GM23338 (cell line): ENCODE measurements around the gene AASDH. TPM values are rescaled to one million over a fixed set of nuclear protein-coding genes. Genes with fewer than 3 reads are reported as not detected.
A peak's percentile ranks its signal among the peaks of the same experiment; 100 is the strongest.

Experiments used
- ATAC-seq: fragments of 200-7000 bp; cut with Tn5 transposase; 3 replicates; pipeline ENCODE4 v1.9.1; 2020
- DNase-seq: peaks from one replicate; pipeline ENCODE4 v3.0.0-alpha.2; 2015; ENCODE audit warnings: low spot score
- H2AFZ ChIP-seq: fragments of 200-600 bp; sonication (generic); 2 replicates; pipeline ENCODE4 v1.8.0; 2016; ENCODE audit warnings: antibody characterized with exemption, mild to moderate bottlenecking, moderate library complexity
- H3F3A ChIP-seq: fragments of 200-600 bp; sonication (generic); replicated peaks from 2 replicates; pipeline ENCODE4 v1.8.0; 2017; ENCODE audit warnings: antibody characterized with exemption, mixed run types, low read depth
- H3K27ac ChIP-seq: fragments of 200-600 bp; sonication (generic); 2 replicates; pipeline ENCODE4 v1.6.1; 2016; ENCODE audit warnings: low read depth
- H3K27me3 ChIP-seq: fragments of 200-600 bp; sonication (generic); 2 replicates; pipeline ENCODE4 v1.8.0; 2016; ENCODE audit warnings: mild to moderate bottlenecking, mixed run types, moderate library complexity; ENCODE audit not compliant: insufficient read depth
- H3K36me3 ChIP-seq: fragments of 200-600 bp; sonication (generic); 2 replicates; pipeline ENCODE4 v1.8.0; 2016; ENCODE audit warnings: mild to moderate bottlenecking; ENCODE audit not compliant: insufficient read depth
- H3K4me1 ChIP-seq: fragments of 200-600 bp; sonication (generic); 2 replicates; pipeline ENCODE4 v1.8.0; 2016; ENCODE audit warnings: mild to moderate bottlenecking, moderate library complexity; ENCODE audit not compliant: insufficient read depth
- H3K4me2 ChIP-seq: fragments of 200-600 bp; sonication (generic); 2 replicates; pipeline ENCODE4 v1.7.1; 2017; ENCODE audit warnings: mixed run types
- H3K4me3 ChIP-seq: fragments of 200-600 bp; sonication (generic); 2 replicates; pipeline ENCODE4 v1.6.1; 2016; ENCODE audit warnings: mixed run types
- H3K79me2 ChIP-seq: fragments of 200-600 bp; sonication (generic); replicated peaks from 2 replicates; pipeline ENCODE4 v1.8.0; 2017; ENCODE audit warnings: mild to moderate bottlenecking; ENCODE audit not compliant: insufficient read depth
- H3K9me2 ChIP-seq: fragments of 200-600 bp; sonication (generic); 2 replicates; pipeline ENCODE4 v1.8.0; 2017; ENCODE audit not compliant: insufficient read depth
- H4K20me1 ChIP-seq: fragments of 200-600 bp; sonication (generic); replicated peaks from 2 replicates; pipeline ENCODE4 v1.8.0; 2017; ENCODE audit warnings: mild to moderate bottlenecking; ENCODE audit not compliant: insufficient read depth
- H3K27ac Mint-ChIP-seq: 2 replicates; pipeline ENCODE4 v1.8.0; 2020; ENCODE audit warnings: inconsistent platforms, mild to moderate bottlenecking, moderate library complexity, mixed read lengths
- H3K27me3 Mint-ChIP-seq: 3 replicates; pipeline ENCODE4 v1.8.0; 2022; ENCODE audit warnings: low read depth, mild to moderate bottlenecking, moderate library complexity, mixed read lengths, inconsistent platforms; ENCODE audit not compliant: insufficient read depth, poor library complexity
- H3K36me3 Mint-ChIP-seq: 3 replicates; pipeline ENCODE4 v1.8.0; 2021; ENCODE audit warnings: low read depth, mild to moderate bottlenecking, inconsistent platforms, moderate library complexity, mixed read lengths
- H3K4me1 Mint-ChIP-seq: 3 replicates; pipeline ENCODE4 v1.8.0; 2020; ENCODE audit warnings: mild to moderate bottlenecking, inconsistent platforms, mixed read lengths
- H3K4me3 Mint-ChIP-seq: 3 replicates; pipeline ENCODE4 v1.8.0; 2021; ENCODE audit warnings: moderate library complexity, mild to moderate bottlenecking, inconsistent platforms, mixed read lengths
- H3K9me3 Mint-ChIP-seq: 3 replicates; pipeline ENCODE4 v1.8.0; 2020; ENCODE audit warnings: moderate library complexity, mild to moderate bottlenecking, inconsistent platforms, mixed read lengths
- CREB1 ChIP-seq: fragments of 250-450 bp; sonication (Bioruptor Pico); IDR thresholded peaks from 2 replicates; pipeline ENCODE4 v1.5.0; 2020; ENCODE audit warnings: low read depth, mild to moderate bottlenecking, moderate library complexity
- EZH2 ChIP-seq: fragments of 200-600 bp; sonication (generic); IDR thresholded peaks from one replicate; pipeline ENCODE4 v1.8.0; 2017; ENCODE audit warnings: antibody characterized with exemption, mild to moderate bottlenecking, low read depth; ENCODE audit not compliant: unreplicated experiment
- EZH2phosphoT487 ChIP-seq: fragments of 200-600 bp; sonication (generic); IDR thresholded peaks from one replicate; pipeline ENCODE4 v1.8.1; 2018; ENCODE audit warnings: antibody characterized with exemption; ENCODE audit not compliant: unreplicated experiment
- JUNB ChIP-seq: IDR thresholded peaks from one replicate; pipeline ENCODE4 v1.6.1; 2016; ENCODE audit warnings: antibody characterized with exemption; ENCODE audit not compliant: unreplicated experiment
- POLR2AphosphoS5 ChIP-seq: IDR thresholded peaks from 2 replicates; pipeline ENCODE4 v1.6.1; 2016; ENCODE audit warnings: antibody characterized with exemption, low read depth
- REST ChIP-seq: IDR thresholded peaks from one replicate; pipeline ENCODE4 v1.6.1; 2018; ENCODE audit warnings: antibody characterized with exemption; ENCODE audit not compliant: unreplicated experiment
- ZNF331 ChIP-seq: fragments of 250-450 bp; sonication (Bioruptor Pico); IDR thresholded peaks from 2 replicates; pipeline ENCODE4 v1.5.0; 2020; ENCODE audit warnings: low read depth, mild to moderate bottlenecking, moderate library complexity
- ZNF462 ChIP-seq: fragments of 250-450 bp; sonication (Bioruptor Pico); IDR thresholded peaks from 2 replicates; pipeline ENCODE4 v1.5.0; 2020; ENCODE audit warnings: mild to moderate bottlenecking, moderate library complexity
- polyA plus RNA-seq: library from polyadenylated mRNA; unstranded; fragments of >200 nt; fragmentation: Nextera tagmentation; extraction: Ambion mirVana; gene quantifications from 2 replicates; pipeline ENCODE4 v1.2.1, GENCODE V29; 2016
- total RNA-seq: library from RNA; depleted of rRNA; stranded (reverse); fragments of >200 nt; shearing (Covaris generic); gene quantifications from 2 replicates; pipeline ENCODE4 v1.2.3, GENCODE V29; 2014
- TF ChIP-seq, protein P1 (sequence below), 2 experiments: fragments of 200-600 bp in 1 of 2; sonication (generic) in 1 of 2; conservative IDR thresholded peaks; 2 replicates each; pipeline versions ENCODE4 v1.5.1 to v1.6.1; 2016 to 2017; ENCODE audit warnings: antibody characterized with exemption in 2 of 2, low read depth in 2 of 2, mild to moderate bottlenecking in 2 of 2, moderate library complexity in 1 of 2
- TF ChIP-seq, protein P2 (sequence below): IDR thresholded peaks from 2 replicates; pipeline ENCODE4 v1.6.1; 2016; ENCODE audit warnings: antibody characterized with exemption

The AASDH gene
- total and polyA plus RNA-seq, 2 experiments from 2014 or later, result 12.2 to 35.6 TPM

DNA sequence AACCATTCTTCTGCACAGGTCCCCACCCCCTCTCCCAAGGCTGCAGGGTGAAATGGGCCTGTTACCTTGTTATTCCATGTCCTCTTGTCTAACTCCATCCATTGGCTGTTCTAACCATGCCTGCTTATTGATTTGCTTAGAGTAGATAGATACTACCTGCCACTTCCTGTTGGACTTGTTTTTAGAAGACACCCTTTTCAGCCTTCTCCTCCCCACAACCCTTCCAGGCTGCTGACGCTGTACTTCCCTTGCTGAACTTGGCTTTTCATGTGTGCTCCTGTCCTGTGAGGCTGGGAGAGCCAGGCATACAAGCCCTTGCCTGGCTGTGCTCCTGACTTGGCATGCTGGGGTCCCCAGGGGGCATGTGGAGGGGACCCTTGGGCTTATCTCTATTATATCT is 81.9 kb downstream of the AASDH start (continued):
- TF ChIP-seq, protein P1, sequence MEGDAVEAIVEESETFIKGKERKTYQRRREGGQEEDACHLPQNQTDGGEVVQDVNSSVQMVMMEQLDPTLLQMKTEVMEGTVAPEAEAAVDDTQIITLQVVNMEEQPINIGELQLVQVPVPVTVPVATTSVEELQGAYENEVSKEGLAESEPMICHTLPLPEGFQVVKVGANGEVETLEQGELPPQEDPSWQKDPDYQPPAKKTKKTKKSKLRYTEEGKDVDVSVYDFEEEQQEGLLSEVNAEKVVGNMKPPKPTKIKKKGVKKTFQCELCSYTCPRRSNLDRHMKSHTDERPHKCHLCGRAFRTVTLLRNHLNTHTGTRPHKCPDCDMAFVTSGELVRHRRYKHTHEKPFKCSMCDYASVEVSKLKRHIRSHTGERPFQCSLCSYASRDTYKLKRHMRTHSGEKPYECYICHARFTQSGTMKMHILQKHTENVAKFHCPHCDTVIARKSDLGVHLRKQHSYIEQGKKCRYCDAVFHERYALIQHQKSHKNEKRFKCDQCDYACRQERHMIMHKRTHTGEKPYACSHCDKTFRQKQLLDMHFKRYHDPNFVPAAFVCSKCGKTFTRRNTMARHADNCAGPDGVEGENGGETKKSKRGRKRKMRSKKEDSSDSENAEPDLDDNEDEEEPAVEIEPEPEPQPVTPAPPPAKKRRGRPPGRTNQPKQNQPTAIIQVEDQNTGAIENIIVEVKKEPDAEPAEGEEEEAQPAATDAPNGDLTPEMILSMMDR (conservative IDR thresholded peaks at IDR 0.05; ENCODE audit: low read depth in 2 of 2), result no peak
- no peak for TF ChIP-seq ZNF331

GRCh38 chr4:56303921-56304320 is 83.4 kb downstream of the AASDH start:
- no peaks in the 10 kb centered on the region for H4K20me1 ChIP-seq
- peak overlapping the region; percentile 42; the same call in 1 of the 2 replicates for H3K27ac Mint-ChIP-seq
- H3K4me3 Mint-ChIP-seq, result no peak overlapping the region
- H3K4me1 ChIP-seq, result no peaks in the 10 kb centered on the region; the same call in 1 of the 2 replicates
- H3K79me2 ChIP-seq, result no peaks in the 10 kb centered on the region
- no peaks in the 10 kb centered on the region for H3K36me3 ChIP-seq
- H3K27me3 ChIP-seq, result no peaks in the 10 kb centered on the region
- peaks cover 6% of the 10 kb centered on the region for H3K4me1 Mint-ChIP-seq
- no peak overlapping the region for H3K4me2 ChIP-seq
- ATAC-seq (no peak), DNase-seq (no peak)
- H3K36me3 Mint-ChIP-seq, result peaks cover 6% of the 10 kb centered on the region; the same call in 1 of the 3 replicates
- H3K9me2 ChIP-seq, result peaks cover 6% of the 10 kb centered on the region; the same call in 1 of the 2 replicates
- H3K4me3 ChIP-seq, result no peak overlapping the region
- H3F3A ChIP-seq, result no peaks in the 10 kb centered on the region
- H3K27ac ChIP-seq, result no peak overlapping the region
- H3K27me3 Mint-ChIP-seq, result peaks cover 8% of the 10 kb centered on the region
- no peak overlapping the region for H2AFZ ChIP-seq
- no peaks in the 10 kb centered on the region for H3K9me3 Mint-ChIP-seq
- TF ChIP-seq, protein P1 (conservative IDR thresholded peaks at IDR 0.05; ENCODE audit: low read depth in 2 of 2), result no peak
- TF ChIP-seq JUNB (no peak), EZH2 (no peak), EZH2phosphoT487 (no peak), POLR2AphosphoS5 (no peak), ZNF462 (CRISPR knock-in tag) (no peak), CREB1 (no peak), ZNF331 (no peak), REST (no peak)
- TF ChIP-seq, protein P2, sequence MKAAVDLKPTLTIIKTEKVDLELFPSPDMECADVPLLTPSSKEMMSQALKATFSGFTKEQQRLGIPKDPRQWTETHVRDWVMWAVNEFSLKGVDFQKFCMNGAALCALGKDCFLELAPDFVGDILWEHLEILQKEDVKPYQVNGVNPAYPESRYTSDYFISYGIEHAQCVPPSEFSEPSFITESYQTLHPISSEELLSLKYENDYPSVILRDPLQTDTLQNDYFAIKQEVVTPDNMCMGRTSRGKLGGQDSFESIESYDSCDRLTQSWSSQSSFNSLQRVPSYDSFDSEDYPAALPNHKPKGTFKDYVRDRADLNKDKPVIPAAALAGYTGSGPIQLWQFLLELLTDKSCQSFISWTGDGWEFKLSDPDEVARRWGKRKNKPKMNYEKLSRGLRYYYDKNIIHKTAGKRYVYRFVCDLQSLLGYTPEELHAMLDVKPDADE, result no peak
